KOPT-K1 (cell line): Measurements from ENCODE around the gene GTF3C2.

ENCODE experiments used
- H3K27ac ChIP-seq: fragments of 200-600 bp; sonication (generic); 2 replicates; pipeline ENCODE4 v1.5.1; 2016; ENCODE audit warnings: antibody characterized with exemption, mild to moderate bottlenecking, low read depth, low read length; ENCODE audit not compliant: poor library complexity, severe bottlenecking
- H3K36me3 ChIP-seq: fragments of 200-600 bp; sonication (generic); 2 replicates; pipeline ENCODE4 v1.5.1; 2017; ENCODE audit warnings: antibody characterized with exemption, mild to moderate bottlenecking, low read length, moderate library complexity; ENCODE audit not compliant: insufficient read depth
- H3K9me3 ChIP-seq: fragments of 200-600 bp; sonication (generic); 2 replicates; pipeline ENCODE4 v1.5.1; 2017; ENCODE audit warnings: antibody characterized with exemption, low read length, mild to moderate bottlenecking; ENCODE audit not compliant: insufficient read depth, poor library complexity, severe bottlenecking

GTF3C2 gene

GRCh38 chr2:27278010-27278409 lies 78.6 kb downstream of the GTF3C2 start:
- H3K36me3 ChIP-seq: no peaks in the 10 kb centered on the region
- H3K9me3 ChIP-seq: no peaks in the 10 kb centered on the region
- H3K27ac ChIP-seq: no peak overlapping the region
